GM18907 (cell line): ENCODE measurements around the gene PDSS2.
"Not testable (repeated sequence)": the region's sequence is repeated elsewhere in the genome, so short reads cannot be mapped to it uniquely, and the experiment has no call there.

Source experiments
- ATAC-seq: cut with Tn5 transposase; IDR thresholded peaks from one replicate; pipeline ENCODE4 v1.9.1; 2021; ENCODE audit warnings: mild to moderate bottlenecking, moderate library complexity; ENCODE audit not compliant: unreplicated experiment

PDSS2 gene

GRCh38 chr6:107475826-107476225 is 16.5 kb upstream of the PDSS2 start:
- ATAC-seq: not testable (repeated sequence)

- ATAC-seq: not testable (repeated sequence)
Measured at GRCh38 chr6:107475360-107475759, 16.0 kb upstream of the PDSS2 start.

GRCh38 chr6:107473660-107474059 is 14.3 kb upstream of the PDSS2 start:
- no peak for ATAC-seq

GRCh38 chr6:107470364-107470763 is 11.0 kb upstream of the PDSS2 start:
- ATAC-seq: no peak

- ATAC-seq: no peak
Measured at GRCh38 chr6:107466062-107466461, 6.7 kb upstream of the PDSS2 start.

- ATAC-seq: no peak
Measured at GRCh38 chr6:107460083-107460631, 793 bp upstream of the PDSS2 start.

GRCh38 chr6:107458672-107459282 is 587 bp downstream of the PDSS2 start:
- peak; percentile 35 for ATAC-seq

GRCh38 chr6:107448776-107449175 is 10.6 kb downstream of the PDSS2 start:
- no peak for ATAC-seq

- ATAC-seq: no peak
Measured at GRCh38 chr6:107447663-107448216, 11.6 kb downstream of the PDSS2 start.

GRCh38 chr6:107444277-107444676 is 15.1 kb downstream of the PDSS2 start:
- ATAC-seq: no peak

GRCh38 chr6:107443608-107444267 is 15.6 kb downstream of the PDSS2 start:
- ATAC-seq: no peak

GRCh38 chr6:107442938-107443607 is 16.3 kb downstream of the PDSS2 start:
- ATAC-seq: no peak

- no peak for ATAC-seq
Measured at GRCh38 chr6:107441682-107442081, 17.7 kb downstream of the PDSS2 start.

GRCh38 chr6:107440936-107441335 is 18.4 kb downstream of the PDSS2 start:
- ATAC-seq: no peak

GRCh38 chr6:107439406-107439805 is 20.0 kb downstream of the PDSS2 start:
- ATAC-seq: no peak

- no peak for ATAC-seq
Measured at GRCh38 chr6:107437691-107438090, 21.7 kb downstream of the PDSS2 start.

GRCh38 chr6:107436881-107437280 is 22.5 kb downstream of the PDSS2 start:
- no peak for ATAC-seq

- no peak for ATAC-seq
Measured at GRCh38 chr6:107435798-107436197, 23.6 kb downstream of the PDSS2 start.

- no peak for ATAC-seq
Measured at GRCh38 chr6:107434812-107435211, 24.6 kb downstream of the PDSS2 start.

GRCh38 chr6:107425951-107426350 is 33.4 kb downstream of the PDSS2 start:
- not testable (repeated sequence) for ATAC-seq

- no peak for ATAC-seq
Measured at GRCh38 chr6:107423474-107423990, 35.8 kb downstream of the PDSS2 start.
